GM21825 (cell line): ENCODE measurements around the gene C6orf52.
"Not testable (repeated sequence)": the region's sequence is repeated elsewhere in the genome, so short reads cannot be mapped to it uniquely, and the experiment has no call there.

Experiments used
- ATAC-seq: cut with Tn5 transposase; IDR thresholded peaks from one replicate; pipeline ENCODE4 v1.9.1; 2021; ENCODE audit warnings: mild to moderate bottlenecking, moderate library complexity; ENCODE audit not compliant: unreplicated experiment

Gene C6orf52

GRCh38 chr6:10713962-10714361, 19.5 kb upstream of the C6orf52 start:
- ATAC-seq, result no peak

- ATAC-seq, result no peak
Observed at GRCh38 chr6:10696655-10697054, 2.2 kb upstream of the C6orf52 start.

- ATAC-seq, result peak; percentile 2
Observed at GRCh38 chr6:10695086-10695657, 756 bp upstream of the C6orf52 start.

DNA sequence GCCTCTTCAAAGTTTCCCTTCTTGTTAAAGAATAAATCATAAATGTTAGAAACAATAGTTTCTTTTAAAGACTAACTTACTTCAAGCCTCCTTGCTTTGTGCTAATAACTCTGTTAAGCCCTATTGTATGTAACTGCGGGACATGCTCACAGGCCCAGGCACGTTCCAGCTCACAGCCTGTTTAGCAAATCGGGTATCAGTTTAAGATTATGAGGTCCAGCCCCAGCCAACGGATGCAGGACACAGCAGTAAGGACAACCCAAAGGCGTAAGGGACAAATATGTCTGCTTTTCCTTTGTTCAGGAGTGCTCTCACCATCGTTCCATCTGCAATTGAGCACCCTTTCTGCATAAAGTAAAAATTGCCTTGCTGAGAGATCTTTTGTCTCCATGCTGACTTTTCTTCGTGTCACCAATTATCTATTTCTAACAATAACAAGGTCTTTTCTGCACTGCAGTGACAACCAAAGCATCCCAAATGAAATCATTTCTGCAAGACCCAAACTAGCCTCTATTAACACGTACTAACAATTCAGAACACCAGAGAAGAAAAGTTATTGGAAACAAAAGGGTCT, 1.4 kb downstream of the C6orf52 start:
- no peak for ATAC-seq

DNA sequence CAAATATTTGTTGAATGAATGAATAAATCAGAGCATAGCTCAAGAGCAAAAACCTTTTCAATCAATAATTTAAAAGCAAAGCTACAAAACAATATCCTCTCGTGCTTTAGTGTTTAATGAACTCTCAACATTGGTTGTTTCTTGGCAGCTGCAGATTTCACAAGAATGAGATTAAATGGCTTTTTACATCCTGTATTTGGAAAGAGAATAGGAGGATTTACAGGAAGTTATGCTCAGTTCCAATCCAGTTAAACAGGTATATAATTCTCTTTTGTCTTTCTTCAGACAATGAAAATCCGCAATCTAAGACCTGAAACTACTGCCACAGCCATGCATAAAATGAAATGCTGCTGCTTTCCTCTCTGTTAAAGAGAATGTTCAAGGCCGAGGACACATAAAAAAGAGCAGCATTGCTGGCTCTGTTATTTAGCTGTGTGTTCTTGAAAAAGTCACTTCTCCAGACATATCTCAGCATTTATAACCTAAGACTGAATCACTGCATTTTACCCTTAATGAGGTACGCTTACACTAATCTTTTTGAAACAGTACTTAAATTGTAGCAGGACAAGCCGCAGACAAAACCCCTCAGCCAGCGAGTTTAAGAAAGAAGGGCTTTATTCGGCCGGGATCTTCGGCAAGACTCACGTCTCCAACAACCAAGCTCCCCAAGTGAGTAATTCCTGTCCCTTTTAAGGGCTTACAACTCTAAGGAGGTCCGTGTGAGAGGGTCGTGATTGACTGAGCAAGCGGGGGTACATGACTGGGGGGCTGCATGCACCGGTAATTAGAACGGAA, 3.6 kb downstream of the C6orf52 start:
- ATAC-seq, result no peak

DNA sequence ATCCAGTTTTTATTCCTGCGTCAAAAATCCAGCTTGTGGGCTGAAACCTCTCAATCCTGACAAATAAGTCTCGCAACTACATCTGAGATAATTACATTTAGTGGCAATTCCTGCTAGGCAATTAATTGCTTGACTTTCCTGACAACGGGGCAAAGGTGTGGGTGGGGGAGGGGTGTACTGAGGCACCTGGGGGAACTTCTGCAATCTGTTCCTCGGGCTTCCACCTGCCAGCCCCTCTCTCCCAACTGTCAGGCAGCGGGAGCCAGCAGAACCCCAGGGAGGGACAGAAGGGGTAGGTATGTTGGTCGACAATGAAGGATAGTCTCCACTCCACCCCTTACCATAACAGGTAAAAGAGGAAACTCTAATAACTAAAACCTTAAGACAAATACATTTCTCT, 6.8 kb downstream of the C6orf52 start:
- ATAC-seq, result no peak

DNA sequence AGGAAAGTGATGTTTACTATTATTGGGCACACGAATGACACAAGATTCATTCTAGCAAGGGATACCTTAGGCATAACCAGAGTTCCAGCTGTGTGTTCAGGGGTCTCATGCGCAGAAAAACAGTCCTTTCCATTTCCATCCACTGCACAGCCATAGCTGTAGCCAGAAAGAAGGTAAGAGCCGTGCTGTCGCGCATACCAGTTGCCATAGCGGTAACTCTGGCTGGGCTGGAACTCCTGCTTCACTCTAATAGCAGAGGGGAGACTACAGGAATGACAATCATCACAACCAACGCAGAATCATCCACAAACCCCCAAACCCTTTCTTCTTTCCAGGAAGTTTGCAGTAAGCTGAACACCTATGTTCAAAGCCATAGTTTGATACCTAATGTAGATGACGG, 7.5 kb downstream of the C6orf52 start:
- ATAC-seq, result no peak

DNA sequence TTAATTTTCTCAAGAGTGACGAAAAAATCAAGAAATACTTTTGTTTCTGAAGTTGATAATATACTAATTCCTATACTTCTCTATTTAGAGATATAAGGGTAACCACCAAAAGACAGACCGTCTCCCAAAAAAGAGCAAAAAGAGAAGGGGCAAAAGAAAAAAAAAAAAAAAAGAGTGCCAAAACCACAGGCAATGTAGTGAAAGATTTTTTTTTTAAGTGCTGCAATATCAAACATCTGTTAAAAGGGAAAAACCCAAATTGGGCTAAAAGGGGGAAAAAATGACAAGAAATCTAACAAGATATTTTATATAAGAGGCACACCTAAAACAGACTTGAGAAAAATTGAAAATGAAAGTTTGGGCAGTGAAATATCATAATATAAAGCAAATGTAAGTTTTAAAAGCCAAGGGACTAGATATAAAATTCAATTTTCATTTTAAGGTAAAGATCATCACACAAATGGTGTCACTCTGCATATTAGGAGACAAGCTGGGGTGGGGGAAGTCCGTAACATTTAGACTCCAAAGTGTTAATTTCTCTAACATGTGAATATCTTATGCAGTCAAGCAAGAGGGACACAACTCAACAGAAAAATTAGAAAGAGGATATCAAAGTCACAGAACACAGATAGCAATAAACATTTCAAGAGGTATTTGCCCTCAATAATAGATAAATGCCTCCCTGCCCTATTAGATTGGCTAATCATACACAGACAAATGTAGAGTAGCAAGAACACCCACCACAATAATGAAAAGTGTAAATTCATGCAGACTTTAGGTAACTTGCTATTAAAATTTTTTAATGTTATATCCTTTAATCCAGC, 9.1 kb downstream of the C6orf52 start:
- no peak for ATAC-seq

DNA sequence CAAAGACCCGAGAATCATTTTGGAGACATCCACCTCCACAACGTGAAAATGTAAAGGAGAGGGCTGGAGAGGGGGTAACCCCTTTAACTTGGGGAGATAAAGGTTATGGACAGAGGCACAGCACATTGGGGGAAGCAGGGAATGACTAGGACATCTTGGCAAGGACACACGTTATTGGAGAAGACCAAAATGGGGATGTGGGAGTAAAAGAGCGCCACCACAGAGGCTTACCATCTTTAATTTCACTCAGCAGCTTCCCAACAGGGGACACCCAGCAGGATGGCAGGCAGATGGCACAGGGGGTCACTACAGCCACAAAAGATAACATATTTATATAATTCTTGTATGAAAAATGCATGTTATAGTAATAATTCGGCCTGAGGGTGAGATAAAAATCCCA, 9.8 kb downstream of the C6orf52 start:
- ATAC-seq, result no peak

DNA sequence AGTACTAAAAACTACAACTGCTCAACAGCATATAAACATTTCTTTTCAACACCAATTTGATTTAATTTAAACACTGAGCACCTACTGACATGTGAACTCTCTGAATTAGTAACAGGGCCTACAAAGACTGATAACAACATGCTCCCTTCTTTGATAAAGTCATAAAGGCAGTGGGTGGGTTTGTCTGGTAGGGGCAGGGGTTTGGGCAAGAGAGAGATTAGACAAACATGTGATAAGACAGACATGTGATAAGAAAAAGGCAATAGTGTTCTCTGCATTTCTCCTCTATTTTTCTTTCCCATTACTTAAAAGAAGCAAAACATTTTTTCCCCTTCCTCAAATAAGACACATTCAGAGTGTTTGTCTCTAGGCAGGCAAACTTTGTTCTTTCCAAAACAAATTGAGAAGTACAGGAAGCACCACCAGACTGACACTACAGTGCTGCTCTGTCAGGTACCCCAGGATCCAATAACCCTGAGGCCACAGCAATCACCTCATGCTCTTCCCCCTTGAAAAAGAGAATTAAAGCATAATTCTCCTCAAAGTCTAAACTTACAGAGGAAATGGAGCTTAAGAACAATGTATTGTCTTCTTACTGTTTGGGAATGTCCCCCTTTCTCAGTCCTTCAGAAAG, 11.9 kb downstream of the C6orf52 start:
- no peak for ATAC-seq

DNA sequence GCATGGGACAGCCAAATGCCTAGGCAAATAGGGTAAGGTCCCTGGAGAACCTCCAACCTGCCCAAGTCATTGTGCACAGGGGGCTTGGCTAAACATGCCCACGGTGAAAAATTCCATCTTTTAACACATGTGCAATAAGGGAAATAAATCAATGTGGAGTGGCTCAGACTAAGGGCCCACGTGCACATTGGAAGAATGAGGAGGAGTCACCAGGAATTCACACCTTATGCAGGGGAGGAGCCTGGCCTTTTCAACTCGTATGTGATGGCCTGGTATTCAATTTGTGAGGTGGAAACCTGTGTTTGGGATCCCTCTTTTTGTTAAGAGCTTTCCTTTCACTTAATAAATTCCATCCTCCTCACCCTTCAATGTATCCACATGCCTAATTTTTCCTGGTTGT, 12.6 kb downstream of the C6orf52 start:
- ATAC-seq, result no peak

- ATAC-seq, result no peak
Observed at GRCh38 chr6:10678456-10678855, 16.0 kb downstream of the C6orf52 start.

GRCh38 chr6:10676403-10676802, 18.0 kb downstream of the C6orf52 start:
- ATAC-seq, result no peak

- no peak for ATAC-seq
Observed at GRCh38 chr6:10668126-10668917, 26.1 kb downstream of the C6orf52 start.

- not testable (repeated sequence) for ATAC-seq
Observed at GRCh38 chr6:10665595-10665994, 28.8 kb downstream of the C6orf52 start.

- ATAC-seq, result no peak
Observed at GRCh38 chr6:10662742-10663141, 31.7 kb downstream of the C6orf52 start.

DNA sequence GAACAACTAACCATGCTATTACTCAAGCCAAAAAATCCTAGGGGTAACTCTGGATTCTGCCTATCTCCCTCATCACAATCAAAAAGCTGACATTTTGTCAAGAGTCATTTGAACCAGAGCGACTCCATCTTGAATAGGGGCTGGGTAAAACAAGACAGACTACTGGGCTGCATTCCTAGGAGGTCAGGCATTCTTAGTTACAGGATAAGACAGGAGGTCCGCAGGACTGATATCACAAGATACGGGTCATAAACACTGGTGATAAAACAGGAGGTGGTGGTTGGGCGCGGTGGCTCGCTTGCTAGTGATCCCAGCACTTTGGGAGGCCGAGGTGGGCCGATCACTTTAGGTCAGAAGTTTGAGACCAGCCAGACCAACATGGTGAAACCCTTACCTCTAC, 32.2 kb downstream of the C6orf52 start:
- no peak for ATAC-seq

DNA sequence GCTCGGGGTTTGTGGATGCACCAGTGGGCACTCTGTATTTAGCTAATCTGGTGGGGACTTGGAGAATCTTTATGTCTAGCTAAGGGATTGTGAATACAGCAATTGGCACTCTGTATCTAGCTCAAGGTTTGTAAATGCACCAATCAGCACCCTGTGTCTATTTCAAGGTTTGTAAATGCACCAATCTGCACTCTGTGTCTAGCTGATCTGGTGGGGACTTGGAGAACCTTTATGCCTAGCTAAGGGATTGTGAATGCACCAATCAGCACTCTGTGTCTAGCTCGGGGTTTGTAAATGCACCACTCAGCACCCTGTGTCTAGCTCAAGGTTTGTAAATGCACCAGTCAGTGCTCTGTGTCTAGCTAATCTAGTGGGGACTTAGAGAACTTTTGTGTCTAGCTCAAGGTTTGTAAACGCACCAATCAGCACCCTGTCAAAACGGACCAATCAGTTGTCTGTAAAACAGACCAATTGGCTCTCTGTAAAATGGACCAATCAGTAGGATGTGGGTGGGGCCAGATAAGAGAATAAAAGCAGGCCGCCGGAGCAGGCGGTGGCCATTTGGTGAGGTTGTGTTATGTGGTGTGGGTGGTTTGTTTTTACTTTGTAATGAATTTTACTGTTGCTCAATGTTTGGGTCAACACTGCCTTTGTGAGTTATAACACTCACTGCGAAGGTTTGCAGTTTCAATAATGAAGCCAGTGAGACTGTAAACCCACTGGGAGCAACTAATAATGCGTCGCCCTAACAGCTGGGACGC, 33.8 kb downstream of the C6orf52 start:
- ATAC-seq, result not testable (repeated sequence)

DNA sequence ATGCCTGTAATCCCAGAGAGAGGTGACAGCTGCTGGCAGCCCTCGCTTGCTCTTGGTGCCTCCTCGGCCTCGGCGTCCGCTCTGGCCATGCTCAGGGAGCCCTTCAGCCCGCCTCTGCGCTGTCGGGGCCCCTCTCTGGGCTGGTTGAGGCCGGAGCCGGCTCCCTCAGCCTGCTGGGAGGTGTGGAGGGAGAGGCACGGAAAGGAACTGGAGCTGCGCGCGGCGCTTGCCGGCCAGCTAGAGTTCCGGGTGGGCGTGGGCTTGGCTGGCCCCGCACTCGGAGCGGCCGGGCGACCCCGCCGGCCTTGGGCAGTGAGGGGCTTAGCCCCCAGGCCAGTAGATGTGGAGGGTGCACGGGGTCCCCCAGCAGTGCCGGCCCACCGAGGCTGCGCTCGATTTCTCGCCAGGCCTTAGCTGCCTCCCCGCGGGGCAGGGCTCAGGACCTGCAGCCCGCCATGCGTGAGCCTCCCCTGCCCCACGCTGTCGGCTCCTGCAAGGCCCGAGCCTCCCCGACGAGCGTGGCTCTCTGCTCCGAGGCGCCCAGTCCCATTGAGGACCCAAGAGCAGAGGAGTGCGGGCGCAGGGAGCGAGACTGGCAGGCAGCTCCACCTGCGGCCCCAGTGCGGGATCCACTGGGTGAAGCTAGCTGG, 34.6 kb downstream of the C6orf52 start:
- ATAC-seq, result no peak
